Aortic smooth muscle cell (primary cell): ENCODE measurements around the gene CTXN2. TPM values are rescaled to one million over a fixed set of nuclear protein-coding genes. Genes with fewer than 3 reads are reported as not detected.

Experiments
- total RNA-seq: library from RNA; depleted of rRNA; stranded (reverse); fragments of >200 nt; gene quantifications from 2 replicates; pipeline ENCODE4 v1.2.3, GENCODE V29; 2014

CTXN2 gene
- not detected in 2 replicates for total RNA-seq

GRCh38 chr15:48191574-48192225 is at the start of gene CTXN2:
Gene CTXN2, plus strand, starts transcription at chr15:48191665. Its CDS starts 9,636 bp downstream, at chr15:48201301.

GRCh38 chr15:48177766-48178647 is 13.5 kb upstream of the CTXN2 start, which contains the start of gene MYEF2:
Gene MYEF2, minus strand, starts transcription at chr15:48178295. Its CDS starts 58 bp downstream, at chr15:48178237.

GRCh38 chr15:48205981-48206380 is 14.5 kb downstream of the CTXN2 start, which contains the start of gene SLC12A1:
Gene SLC12A1, plus strand, starts transcription at chr15:48206302. Its CDS starts 1,418 bp downstream, at chr15:48207720.

Other genes starting within 250 kb of the CTXN2 start
- not detected in 2 replicates for gene SLC24A5, start 70.7 kb upstream of the CTXN2 start, total RNA-seq
- gene MYEF2, start 13.4 kb upstream of the CTXN2 start, total RNA-seq: 12.4 and 17.8 TPM in 2 replicates
- not detected in 2 replicates for gene SLC12A1, start 14.6 kb downstream of the CTXN2 start, total RNA-seq
- 46.8 and 49.4 TPM in 2 replicates for gene DUT, start 139.8 kb downstream of the CTXN2 start, total RNA-seq